ENCODE results near the gene KRTAP29-1.

DNA sequence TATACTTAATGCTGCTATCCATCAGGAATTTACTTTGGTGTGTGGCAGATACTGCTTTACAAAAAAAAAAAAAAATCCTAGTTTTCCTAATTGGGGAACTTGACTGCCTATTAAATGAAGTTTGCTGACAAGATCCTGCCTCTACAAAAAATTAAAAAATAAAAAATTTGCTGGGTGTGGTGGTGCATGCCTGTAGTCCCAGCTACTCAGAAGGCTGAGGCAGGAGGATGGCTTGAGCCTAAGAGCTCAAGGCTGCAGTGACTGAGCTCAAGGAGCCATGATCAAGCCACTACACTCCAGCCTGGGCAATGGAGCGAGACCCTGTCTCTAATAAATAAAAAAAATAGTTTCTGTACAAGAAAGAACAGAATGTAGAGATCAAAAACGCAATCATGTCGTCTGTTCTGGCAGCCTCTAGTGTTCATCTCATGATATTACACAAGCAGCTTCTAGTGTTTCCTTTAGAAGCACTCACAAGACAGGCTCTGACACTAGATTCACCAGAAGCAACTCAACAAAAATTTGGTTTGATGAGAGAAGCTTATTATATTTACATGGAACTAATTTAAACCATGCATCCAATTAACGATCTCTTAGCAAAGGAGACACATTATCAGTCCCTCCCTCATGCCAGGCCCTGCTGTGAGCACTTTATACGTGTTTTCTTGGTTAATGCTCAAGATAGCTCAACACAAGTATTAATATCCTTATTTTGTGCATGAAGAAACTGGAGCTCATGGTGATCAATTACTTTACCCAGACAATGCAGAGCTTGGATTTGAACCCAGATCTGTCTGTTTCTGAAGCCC, 19.6 kb upstream of the KRTAP29-1 start:
- TF ChIP-seq SIN3A (IDR thresholded peaks at IDR 0.05; ENCODE audit: borderline replicate concordance, insufficient read depth, low read length) (no peak), POLR2AphosphoS5 (IDR thresholded peaks at IDR 0.05; ENCODE audit: low read depth, low read length) (no peak)
